GM18951 (cell line): ENCODE results near the gene IFT43.

ENCODE experiments used
- POLR2A ChIP-seq: IDR thresholded peaks from 4 replicates; pipeline ENCODE4 v1.6.1; 2011; ENCODE audit warnings: mild to moderate bottlenecking; ENCODE audit not compliant: insufficient read length, insufficient read depth; ENCODE audit errors: extremely low read depth
- in situ Hi-C: fragments of 300-500 bp; cut with MboI; formaldehyde crosslinking; loops from one replicate; pipeline ENCODE4 v1.12.0; 2022; ENCODE audit warnings: low sequenced_read_pairs, mixed read lengths, inconsistent platforms; ENCODE audit not compliant: unreplicated experiment

Gene IFT43

DNA sequence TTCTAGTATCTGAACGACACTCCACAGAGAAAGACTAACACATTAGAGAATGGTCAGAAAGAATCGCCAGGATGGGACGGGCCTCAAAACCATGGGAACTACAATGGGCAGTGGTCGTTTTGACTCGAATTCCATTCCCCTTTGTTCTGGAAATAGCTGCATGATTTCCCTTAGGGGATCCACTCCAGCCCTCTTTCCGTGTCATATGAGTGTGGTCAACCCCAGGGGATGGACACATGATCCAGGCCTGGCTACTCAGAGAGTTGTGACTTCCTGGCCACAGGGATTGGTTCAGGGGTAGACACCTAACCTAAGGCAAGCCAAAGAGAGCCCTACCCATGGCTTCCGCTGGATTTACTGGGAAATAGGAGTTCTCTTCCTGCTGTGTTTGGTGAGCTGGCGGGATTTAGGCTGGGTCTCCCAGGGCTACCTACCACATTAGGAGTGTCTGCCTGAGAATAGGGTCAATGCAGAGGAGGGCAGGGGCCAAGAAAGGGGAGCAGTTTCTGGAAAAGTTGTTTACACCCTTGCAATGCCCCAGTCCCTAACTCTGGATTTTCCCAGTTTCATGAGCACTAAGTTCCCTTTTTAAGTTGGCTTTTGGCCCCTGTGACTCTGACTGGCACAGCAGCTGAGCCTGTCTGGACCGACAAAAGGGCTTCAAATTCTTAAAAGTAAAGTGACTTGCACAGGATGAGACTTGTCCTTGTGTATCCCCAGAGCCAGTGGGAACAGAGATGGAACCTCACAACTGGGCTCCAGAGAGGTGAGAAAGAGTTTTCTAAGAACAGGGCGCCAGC is 138.1 kb downstream of the IFT43 start:
- no peak for TF ChIP-seq POLR2A
- in situ Hi-C loops: no loop called here

DNA sequence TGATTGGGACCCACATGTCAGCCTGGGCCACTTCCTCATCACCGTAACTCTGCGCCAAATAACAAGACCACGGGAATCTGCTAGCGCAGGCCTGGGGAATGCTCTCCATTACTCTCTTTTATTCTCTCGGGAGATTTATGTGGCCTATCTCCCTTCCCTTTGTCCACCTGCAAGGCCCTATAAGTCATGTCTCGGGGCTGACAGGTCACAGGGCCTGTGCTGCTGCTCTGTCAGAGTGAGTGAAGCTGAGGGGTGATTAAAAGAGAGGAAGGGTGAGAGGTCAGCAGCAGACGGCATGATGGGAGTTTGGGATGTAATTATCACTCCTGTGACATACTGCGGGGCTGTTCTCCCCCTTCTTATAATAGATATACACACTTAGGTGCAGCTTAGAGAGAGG is 139.9 kb downstream of the IFT43 start:
- in situ Hi-C loops: no loop called here
- no peak for TF ChIP-seq POLR2A

DNA sequence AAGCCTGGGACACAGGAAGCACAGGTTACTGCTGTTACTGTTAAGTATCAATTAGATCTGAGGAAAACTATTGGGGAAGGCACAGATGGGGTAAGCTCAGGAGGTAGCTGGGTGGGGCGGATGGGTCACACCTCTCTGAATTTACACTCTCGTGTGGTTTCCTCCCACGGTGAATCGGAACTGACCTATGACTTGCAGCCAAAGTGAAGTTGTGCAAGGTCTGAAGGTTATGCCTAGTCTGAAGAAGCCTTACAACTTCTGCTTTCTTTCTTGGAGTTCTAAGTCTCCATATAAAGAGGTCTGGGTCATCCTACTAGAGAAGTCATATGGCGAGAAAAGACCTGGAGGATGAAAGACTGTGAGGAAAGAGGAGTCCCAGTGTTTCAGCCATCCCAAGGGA is 140.5 kb downstream of the IFT43 start:
- no peak for TF ChIP-seq POLR2A
- in situ Hi-C loops: no loop called here

DNA sequence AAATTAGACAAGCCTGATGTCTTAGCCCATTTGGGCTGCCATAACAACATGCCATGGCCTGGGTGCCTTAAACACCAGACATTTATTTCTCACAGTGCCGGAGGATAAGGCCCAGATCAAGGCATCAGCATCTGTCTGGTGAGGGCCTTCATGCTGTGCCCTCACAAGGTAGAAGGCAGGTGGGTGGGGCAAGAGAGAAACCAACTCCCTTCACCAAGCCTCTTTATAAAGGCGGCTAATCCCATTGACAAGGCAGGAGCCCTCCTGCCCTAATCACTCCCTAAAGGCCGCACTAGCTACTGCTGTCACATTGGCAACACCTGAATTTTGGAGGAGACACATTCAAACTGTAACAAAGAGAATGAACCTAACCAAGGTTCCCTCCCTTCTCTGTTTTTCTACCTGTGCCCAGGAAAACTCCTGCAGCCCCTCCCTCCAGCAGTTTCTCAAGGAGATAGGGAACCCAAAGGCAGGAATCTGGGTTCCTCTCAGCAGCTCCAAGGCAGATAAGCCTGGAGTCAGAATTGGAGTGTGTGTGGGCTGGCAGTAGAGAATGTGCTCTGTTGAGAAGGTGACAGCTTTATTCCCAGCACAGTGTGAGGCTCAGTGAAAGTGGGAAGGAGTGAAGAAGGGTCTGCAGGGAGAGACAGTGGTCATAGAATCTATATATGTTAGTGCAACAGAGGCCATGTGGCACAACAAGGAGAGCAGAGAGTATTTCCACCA is 144.5 kb downstream of the IFT43 start:
- no peak for TF ChIP-seq POLR2A
- in situ Hi-C loops: no loop called here

DNA sequence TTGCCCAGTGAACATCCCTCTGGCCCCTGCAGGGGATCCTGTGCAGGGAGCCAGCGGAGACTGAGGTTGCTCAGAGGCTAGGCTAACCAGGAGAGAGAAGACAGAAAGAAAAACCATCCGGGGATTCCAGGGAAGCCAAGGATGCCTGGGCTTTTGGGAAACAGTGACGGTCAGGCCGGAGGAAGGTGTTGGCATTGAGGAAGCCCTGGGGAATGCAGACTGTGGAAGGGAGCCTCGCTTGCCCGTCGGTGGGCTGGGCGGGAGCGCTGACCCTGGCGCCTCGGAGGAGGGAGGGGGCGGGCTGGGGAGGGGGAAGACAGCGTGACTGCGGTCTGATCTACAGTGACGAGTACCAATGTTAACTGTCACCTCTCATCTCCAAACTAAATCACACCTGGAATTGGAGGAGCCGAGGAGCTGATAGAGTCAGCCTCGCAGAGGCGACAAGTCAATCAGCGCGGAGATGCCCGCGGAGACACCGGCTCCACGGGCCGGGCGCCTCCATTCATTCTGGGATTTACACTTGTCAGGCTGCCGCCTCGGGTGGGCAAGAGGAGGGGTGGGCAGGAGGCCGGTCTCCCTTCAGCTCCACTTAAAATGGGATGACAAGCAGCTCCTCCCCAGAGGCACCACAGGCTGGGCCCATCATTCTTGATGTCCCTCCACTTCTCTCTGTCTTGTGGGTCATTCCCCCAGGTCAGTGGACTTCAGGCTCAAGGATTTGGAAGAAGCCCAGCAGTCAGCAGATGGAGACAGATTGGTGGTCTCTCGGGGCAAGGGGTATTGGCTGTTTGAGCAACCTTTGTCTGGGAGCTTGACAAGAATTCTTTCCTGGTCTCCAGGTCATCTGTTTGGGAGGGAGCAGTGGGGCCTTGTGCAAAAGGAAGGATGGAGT is 145.8 kb downstream of the IFT43 start:
- no peak for TF ChIP-seq POLR2A
- in situ Hi-C loops: no loop called here

DNA sequence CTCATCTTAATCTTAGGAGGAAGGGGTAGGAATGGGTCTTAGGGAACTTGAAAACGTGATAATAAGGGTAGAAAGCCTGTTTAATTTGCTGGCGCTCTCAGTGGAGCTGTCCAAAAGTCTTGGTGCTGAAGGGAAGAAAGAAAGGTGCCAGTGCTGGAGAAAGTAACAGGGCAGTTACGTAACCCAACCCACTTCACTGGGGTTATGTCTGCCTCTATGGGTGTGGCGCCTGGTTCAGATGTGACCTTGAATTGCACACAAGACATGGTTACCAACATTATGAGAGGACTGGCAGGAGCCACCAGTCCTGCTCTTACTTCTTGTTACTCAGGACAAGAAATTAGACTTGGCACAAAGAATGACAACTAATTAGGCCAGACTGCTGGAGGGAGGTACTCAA is 147.5 kb downstream of the IFT43 start:
- TF ChIP-seq POLR2A: no peak
- in situ Hi-C loops: no loop called here
